Uterus (tissue), 2 donors: ENCODE data around the gene SRPK3.
"Not testable (repeated sequence)": the region's sequence is repeated elsewhere in the genome, so short reads cannot be mapped to it uniquely, and the experiment has no call there.

Experiments used
- CTCF ChIP-seq, 4 experiments: fragments of 200-600 bp in 2 of 4; fragments of 450-650 bp in 2 of 4; sonication (generic) in 2 of 4; IDR thresholded peaks; one replicate each; pipeline ENCODE4 v1.5.1; 2016 to 2019; ENCODE audit warnings: antibody characterized with exemption in 4 of 4, mild to moderate bottlenecking in 2 of 4, moderate library complexity in 1 of 4
- POLR2A ChIP-seq, 2 donors: fragments of 450-650 bp; IDR thresholded peaks; one replicate each; pipeline ENCODE4 v1.6.1; 2016; ENCODE audit warnings: antibody characterized with exemption in 2 of 2, mild to moderate bottlenecking in 1 of 2, moderate library complexity in 1 of 2

GRCh38 chrX:153742111-153742510, 38.7 kb upstream of the SRPK3 start:
- not testable (repeated sequence) for TF ChIP-seq POLR2A, CTCF (IDR thresholded peaks at IDR 0.05)
